ENCODE results near the gene CACHD1.

The CACHD1 gene

GRCh38 chr1:64631346-64632034, 161.6 kb downstream of the CACHD1 start:
- no peak for FAIRE-seq
- no peak for DNase-seq (ENCODE audit: insufficient read length, low spot score)

GRCh38 chr1:64632936-64633335, 163.0 kb downstream of the CACHD1 start:
- FAIRE-seq (no peak), DNase-seq (ENCODE audit: insufficient read length, low spot score) (no peak)

- DNase-seq (ENCODE audit: insufficient read length, low spot score) (no peak), FAIRE-seq (no peak)
Measured at GRCh38 chr1:64645735-64646134, 175.8 kb downstream of the CACHD1 start.

DNA sequence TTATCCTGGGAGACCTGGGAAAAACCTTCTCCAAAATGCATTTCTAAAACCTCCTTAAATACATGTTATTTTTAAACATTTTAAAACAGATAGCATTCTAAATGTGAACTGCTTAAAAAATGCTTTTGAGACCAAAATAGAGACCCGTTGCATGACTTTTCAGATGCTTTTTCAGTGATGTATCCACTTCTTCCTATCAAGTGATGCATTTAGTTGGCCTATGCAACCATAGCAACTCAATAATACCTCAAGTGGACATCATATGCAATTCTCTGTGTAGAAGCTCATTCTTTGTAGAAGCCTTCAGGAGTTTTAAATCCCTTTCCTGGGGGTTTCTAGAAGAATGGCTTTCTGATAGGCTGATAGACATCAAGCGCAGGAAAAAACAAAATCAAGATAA, 180.5 kb downstream of the CACHD1 start:
- FAIRE-seq (no peak), DNase-seq (ENCODE audit: insufficient read length, low spot score) (no peak)

GRCh38 chr1:64651841-64652240, 181.9 kb downstream of the CACHD1 start:
- DNase-seq (ENCODE audit: insufficient read length, low spot score), result no peak
- FAIRE-seq, result no peak

GRCh38 chr1:64653466-64653865, 183.5 kb downstream of the CACHD1 start:
- FAIRE-seq, result no peak
- DNase-seq (ENCODE audit: insufficient read length, low spot score), result no peak

DNA sequence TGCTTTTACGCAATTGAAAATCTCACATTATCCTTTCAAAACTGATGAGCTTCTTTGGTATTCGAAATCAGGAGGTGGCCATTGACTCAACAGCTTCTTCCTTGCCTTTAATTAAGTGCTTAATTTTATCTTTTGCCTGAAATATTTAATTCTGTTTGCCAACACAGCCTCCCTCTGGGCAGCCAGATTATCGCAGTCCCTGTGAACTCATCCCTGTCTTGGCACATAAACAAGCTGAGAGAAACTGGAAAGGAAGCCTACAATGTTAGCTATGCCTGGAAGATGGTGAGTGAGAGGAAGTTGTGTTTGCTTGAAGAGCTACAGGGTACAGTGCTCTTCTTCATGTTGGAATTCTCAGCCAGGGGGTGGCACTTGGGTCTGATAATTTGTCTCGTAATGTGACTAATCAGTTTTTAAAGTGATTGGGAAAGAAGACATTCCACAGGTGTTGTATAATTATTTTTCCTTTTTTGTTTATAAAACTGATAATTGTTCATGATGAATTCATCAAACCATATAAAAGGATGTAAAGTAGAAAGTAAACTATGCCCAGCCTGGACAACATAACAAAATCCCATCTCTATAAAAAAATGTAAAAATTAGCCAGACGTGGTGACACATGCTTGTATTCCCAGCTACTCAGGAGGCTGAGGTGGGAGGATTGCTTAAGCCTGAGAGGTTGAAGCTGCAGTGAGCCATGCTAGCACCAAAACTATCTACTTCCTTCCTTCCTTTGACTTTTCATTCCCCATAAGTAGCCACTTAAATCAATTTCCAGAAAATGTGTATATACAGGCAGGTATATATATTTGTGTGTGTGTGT, 184.8 kb downstream of the CACHD1 start:
- FAIRE-seq (no peak), DNase-seq (ENCODE audit: insufficient read length, low spot score) (no peak)

DNA sequence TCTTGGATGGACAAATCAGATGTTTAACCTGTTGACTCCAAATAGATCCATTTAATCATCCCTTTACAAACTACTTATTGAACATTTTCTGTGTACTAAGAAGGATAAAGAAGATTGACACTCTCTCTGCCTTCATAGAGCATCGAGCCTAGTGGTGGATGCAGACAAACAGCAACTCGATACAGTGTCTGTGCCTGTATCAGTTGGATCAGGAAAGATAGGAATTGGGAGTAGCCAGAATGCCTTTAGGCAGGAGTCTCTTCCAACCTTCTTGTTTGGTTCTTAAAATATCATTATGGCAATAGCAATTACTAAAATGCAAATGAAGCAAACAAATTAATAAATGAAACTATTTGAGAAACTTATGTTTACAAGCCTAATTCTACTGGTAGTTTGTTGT, 185.9 kb downstream of the CACHD1 start:
- DNase-seq (ENCODE audit: insufficient read length, low spot score) (no peak), FAIRE-seq (no peak)

DNA sequence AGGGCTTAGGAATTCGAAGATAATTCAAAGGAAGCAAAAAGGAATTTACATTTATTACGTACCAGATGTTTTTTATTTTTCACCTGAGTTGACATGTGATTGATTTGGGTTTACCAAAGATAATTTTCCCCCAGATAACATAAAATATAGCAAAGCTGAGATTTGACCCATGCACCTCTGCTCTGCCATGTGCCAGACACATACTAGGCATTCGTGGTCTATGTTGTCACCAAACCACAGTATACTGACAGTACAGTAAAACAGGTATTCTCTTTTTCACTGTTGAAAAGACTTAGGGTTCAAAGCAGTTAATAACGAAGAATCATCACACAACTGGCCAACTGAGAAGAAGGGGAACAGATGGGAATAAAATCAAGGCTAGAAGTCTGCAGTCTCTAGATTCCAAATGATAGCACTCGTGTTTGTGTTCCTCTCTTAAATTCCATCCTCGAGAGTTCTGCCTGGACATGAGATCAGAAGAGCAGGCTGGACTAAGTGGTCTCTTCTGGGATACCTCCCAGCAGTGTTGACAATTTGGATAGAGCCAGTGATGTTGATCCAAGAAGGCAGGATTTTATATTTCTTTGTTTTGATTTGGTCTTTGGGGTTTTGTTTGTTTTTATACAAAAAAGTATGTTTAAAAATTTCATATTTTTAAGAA, 189.7 kb downstream of the CACHD1 start:
- FAIRE-seq, result no peak

GRCh38 chr1:64663668-64664067, 193.7 kb downstream of the CACHD1 start:
- no peak for DNase-seq (ENCODE audit: insufficient read length, low spot score)
- FAIRE-seq, result no peak

More for the DNA sequence above, 189.7 kb downstream of the CACHD1 start:
- DNase-seq (ENCODE audit: insufficient read length, low spot score), result no peak

GRCh38 chr1:64664299-64664698, 194.4 kb downstream of the CACHD1 start:
- FAIRE-seq, result no peak
- DNase-seq (ENCODE audit: insufficient read length, low spot score), result no peak

- FAIRE-seq, result no peak
Measured at GRCh38 chr1:64669098-64669675, 199.3 kb downstream of the CACHD1 start.

GRCh38 chr1:64675718-64676345, 205.9 kb downstream of the CACHD1 start:
- DNase-seq (ENCODE audit: insufficient read length, low spot score), result no peak
- no peak for FAIRE-seq

More at GRCh38 chr1:64669098-64669675, 199.3 kb downstream of the CACHD1 start:
- no peak for DNase-seq (ENCODE audit: insufficient read length, low spot score)

DNA sequence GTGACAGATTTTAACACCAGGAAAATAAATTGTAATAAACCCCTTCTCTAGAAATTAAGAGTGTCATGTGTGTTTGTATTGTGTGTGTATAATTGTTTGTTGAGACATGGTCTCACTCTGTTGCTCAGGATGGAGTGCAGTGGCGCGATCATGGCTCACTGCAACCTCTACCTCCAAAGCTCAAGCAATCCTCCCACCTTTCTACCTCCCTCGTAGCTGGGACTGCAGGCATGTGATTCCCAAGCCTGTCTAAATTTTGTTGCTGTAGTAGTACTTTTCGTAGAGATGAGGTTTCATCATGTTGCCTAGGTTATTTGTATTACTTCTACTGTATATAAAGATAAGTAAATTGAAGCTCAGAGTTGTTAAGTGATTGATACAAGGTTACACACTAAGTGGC, 206.5 kb downstream of the CACHD1 start:
- no peak for FAIRE-seq
- DNase-seq (ENCODE audit: insufficient read length, low spot score), result no peak

GRCh38 chr1:64677532-64677931, 207.6 kb downstream of the CACHD1 start:
- no peak for FAIRE-seq

GRCh38 chr1:64678366-64678765, 208.4 kb downstream of the CACHD1 start:
- no peak for FAIRE-seq
- DNase-seq (ENCODE audit: insufficient read length, low spot score), result no peak

More at GRCh38 chr1:64677532-64677931, 207.6 kb downstream of the CACHD1 start:
- DNase-seq (ENCODE audit: insufficient read length, low spot score), result no peak

GRCh38 chr1:64679177-64679576, 209.2 kb downstream of the CACHD1 start:
- FAIRE-seq, result no peak
- DNase-seq (ENCODE audit: insufficient read length, low spot score), result no peak

DNA sequence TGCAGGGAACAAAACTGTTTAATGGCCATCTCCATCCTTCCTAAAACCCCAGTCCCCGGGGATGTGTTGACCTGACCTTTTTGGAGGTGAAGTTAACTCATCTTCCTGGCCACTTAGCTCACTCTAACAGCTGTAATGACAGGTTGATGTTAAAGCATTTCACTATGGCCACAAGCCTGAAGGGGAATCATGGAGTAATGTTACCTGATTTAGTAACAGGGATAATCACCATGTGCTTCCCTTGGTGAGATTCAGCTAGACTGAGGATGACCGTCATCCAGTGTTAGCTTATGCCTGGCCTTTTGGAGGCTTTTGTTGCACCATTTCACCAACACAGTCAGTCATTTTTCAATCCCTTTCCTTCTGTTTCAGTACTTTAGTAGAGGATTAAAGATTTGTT, 210.7 kb downstream of the CACHD1 start:
- FAIRE-seq (no peak), DNase-seq (ENCODE audit: insufficient read length, low spot score) (no peak)

DNA sequence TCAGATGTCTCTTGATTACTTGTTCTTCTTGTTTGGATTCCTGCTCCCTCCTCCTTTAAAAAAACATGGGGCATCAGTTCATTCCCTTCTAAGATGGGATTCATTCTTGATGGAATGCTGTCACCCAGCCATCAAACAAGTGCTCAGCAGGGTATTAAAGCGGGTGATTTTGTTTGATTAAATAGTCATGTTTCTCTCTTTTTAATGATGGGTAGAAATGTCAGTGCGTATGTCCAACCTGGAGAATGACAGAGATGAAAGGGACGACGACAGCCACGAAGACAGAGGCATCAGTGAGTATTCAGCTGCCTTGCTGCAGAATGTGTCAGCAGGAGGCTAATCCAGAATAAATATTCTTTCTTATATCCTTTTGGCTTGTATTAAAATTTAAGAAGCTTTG, 211.1 kb downstream of the CACHD1 start:
- DNase-seq (ENCODE audit: insufficient read length, low spot score) (no peak), FAIRE-seq (no peak)

DNA sequence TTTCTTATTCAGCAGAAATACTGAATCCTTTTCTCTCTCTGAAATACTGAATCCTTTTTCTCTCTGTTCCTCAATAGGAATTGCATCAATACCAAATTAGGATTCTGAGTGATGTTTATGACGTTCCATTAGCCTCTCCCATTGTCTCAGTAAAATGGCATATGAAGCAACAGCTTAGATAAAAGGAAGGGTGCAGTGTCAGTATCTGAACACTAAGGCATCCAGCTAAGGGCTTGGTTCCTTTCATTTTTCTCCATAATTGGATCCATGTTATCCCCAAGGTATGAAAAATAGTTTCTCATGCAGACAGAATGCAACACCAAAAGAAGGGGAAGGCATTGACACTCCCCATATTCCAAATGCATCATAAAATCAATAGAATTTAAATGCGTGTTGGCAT, 213.5 kb downstream of the CACHD1 start:
- DNase-seq (ENCODE audit: insufficient read length, low spot score), result no peak
- no peak for FAIRE-seq

GRCh38 chr1:64685217-64685616, 215.3 kb downstream of the CACHD1 start:
- FAIRE-seq (no peak), DNase-seq (ENCODE audit: insufficient read length, low spot score) (no peak)
